CD4-positive, alpha-beta T cell (primary cell): ENCODE data around the gene TTC9B. TPM values are rescaled to one million over a fixed set of nuclear protein-coding genes. Genes with fewer than 3 reads are reported as not detected.

Source experiments
- ATAC-seq: fragments of 200-7000 bp; cut with Tn5 transposase; one replicate; pipeline ENCODE4 v1.10.0; 2022; ENCODE audit warnings: mild to moderate bottlenecking; ENCODE audit not compliant: poor library complexity
- CTCF ChIA-PET: fragments of 350-600 bp; sonication (Branson Sonifier 250); formaldehyde crosslinking; loops from one replicate; lab custom pipeline; 2021; ENCODE audit warnings: antibody characterized with exemption, inconsistent platforms; lab: Charles Lee
- POLR2A ChIA-PET: fragments of 350-600 bp; sonication (Branson Sonifier 250); formaldehyde crosslinking; loops from one replicate; lab custom pipeline; 2021; ENCODE audit warnings: antibody characterized with exemption, inconsistent platforms; lab: Charles Lee
- DNase-seq, 14 experiments: peaks; one replicate each; pipeline ENCODE4 v3.0.0-alpha.2; 2013 to 2020; ENCODE audit warnings: mixed read lengths in 2 of 14
- H3K27ac ChIP-seq, 2 donors: one replicate each; pipeline versions ENCODE4 v1.5.1 to v1.7.0; 2013; ENCODE audit warnings: low read length in 2 of 2, low read depth in 1 of 2, mild to moderate bottlenecking in 1 of 2
- H3K27me3 ChIP-seq, 2 experiments: 1 replicate in 1 of 2; 2 replicates in 1 of 2; pipeline versions ENCODE4 v1.6.1 to v1.7.0; 2013; ENCODE audit warnings: low read length in 2 of 2, control low read depth in 1 of 2, mild to moderate bottlenecking in 1 of 2, moderate library complexity in 1 of 2; ENCODE audit not compliant: insufficient read depth in 2 of 2, control insufficient read depth in 1 of 2
- H3K36me3 ChIP-seq: one replicate; pipeline ENCODE4 v1.6.1; 2013; ENCODE audit warnings: low read length, control low read depth; ENCODE audit not compliant: insufficient read depth
- H3K4me1 ChIP-seq: one replicate; pipeline ENCODE4 v1.6.1; 2013; ENCODE audit warnings: low read length, control low read depth; ENCODE audit not compliant: insufficient read depth
- H3K4me3 ChIP-seq: one replicate; pipeline ENCODE4 v1.5.1; 2013; ENCODE audit warnings: mild to moderate bottlenecking, low read length, moderate library complexity
- H3K9me3 ChIP-seq, 2 experiments: 1 replicate in 1 of 2; 2 replicates in 1 of 2; pipeline versions ENCODE4 v1.6.1 to v1.7.0; 2013; ENCODE audit warnings: low read length in 2 of 2, mild to moderate bottlenecking in 2 of 2, control low read depth in 1 of 2, moderate library complexity in 1 of 2; ENCODE audit not compliant: control insufficient read depth in 1 of 2, insufficient read depth in 1 of 2
- H3K27ac Mint-ChIP-seq: one replicate; pipeline ENCODE4 v1.8.0; 2020; ENCODE audit warnings: mixed read lengths
- H3K27me3 Mint-ChIP-seq: one replicate; pipeline ENCODE4 v1.8.0; 2021; ENCODE audit warnings: mixed read lengths
- H3K36me3 Mint-ChIP-seq: one replicate; pipeline ENCODE4 v1.8.0; 2021; ENCODE audit warnings: low read depth, mixed read lengths
- H3K4me1 Mint-ChIP-seq: one replicate; pipeline ENCODE4 v1.8.0; 2021; ENCODE audit warnings: low read depth, mixed read lengths
- H3K4me3 Mint-ChIP-seq: one replicate; pipeline ENCODE4 v1.8.0; 2020; ENCODE audit warnings: mild to moderate bottlenecking, mixed read lengths
- H3K9me3 Mint-ChIP-seq: one replicate; pipeline ENCODE4 v1.8.0; 2020; ENCODE audit warnings: mixed read lengths
- intact Hi-C, 2 experiments: fragments of 100-400 bp; cut with DNase I in 1 of 2; cut with micrococcal nuclease in 1 of 2; formaldehyde crosslinking; loops; one replicate each; pipeline versions ENCODE4 v1.15.1 to v1.9.0; 2023 to 2025; cut with DNase I, micrococcal nuclease
- total RNA-seq, 174 experiments: library from RNA in 2 of 174; stranded (reverse) in 2 of 174; gene quantifications; one replicate each; pipeline ENCODE4 v1.2.3 and lab custom pipeline; 2021 to 2026
- TF ChIP-seq, protein P1 (sequence below): fragments of 200-600 bp; IDR thresholded peaks from one replicate; pipeline ENCODE4 v1.8.0; 2022; ENCODE audit warnings: antibody characterized with exemption, mild to moderate bottlenecking

Gene TTC9B
- total RNA-seq, 2 experiments from 2014 or later = not detected

DNA sequence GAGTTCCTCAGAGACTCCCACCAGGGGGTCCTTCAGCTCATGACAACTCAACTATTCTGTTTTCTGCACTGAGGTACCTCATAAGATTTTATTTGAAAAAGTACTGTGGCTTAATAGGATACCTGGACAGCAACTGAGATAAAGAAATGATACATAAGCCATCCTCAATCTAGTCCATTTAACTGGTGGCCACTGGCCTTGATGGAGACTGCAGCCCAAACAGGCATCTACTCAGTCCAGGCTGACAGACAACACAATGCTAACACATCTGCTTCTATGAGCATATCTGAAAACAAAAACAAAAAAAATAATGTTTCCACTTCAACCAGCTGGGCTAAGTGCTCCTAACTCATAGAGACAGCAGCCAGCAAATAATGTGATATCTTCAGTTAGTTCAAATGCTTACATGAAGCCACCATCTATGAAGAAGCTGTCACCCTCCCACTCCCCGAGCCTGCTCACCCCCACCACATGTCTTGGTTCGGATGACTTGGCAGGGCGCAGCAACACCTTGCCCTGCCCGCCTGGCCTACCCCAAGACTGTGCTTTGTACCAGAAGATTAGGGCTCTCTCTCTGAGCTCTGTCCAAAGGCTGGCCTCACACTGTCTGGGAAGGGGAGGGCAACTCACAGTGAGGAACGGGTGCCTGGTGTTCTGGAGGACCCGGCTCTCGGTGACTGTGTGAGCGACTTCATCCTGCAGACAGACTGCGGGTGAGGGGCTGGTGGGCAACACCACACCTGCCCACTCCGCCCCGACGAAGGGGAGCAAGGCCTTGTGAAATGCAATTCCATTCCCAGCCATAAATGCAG, 21.4 kb upstream of the TTC9B start:
- Mint-ChIP-seq H3K27me3 (no peaks in the 10 kb centered on the region), H3K36me3 (peaks cover 81% of the 10 kb centered on the region), H3K27ac (no peak overlapping the region), H3K4me1 (no peaks in the 10 kb centered on the region), H3K4me3 (no peak overlapping the region), H3K9me3 (no peaks in the 10 kb centered on the region)
- ChIA-PET CTCF (no interaction called here), POLR2A (no interaction called here)
- DNase-seq = no peak
- Histone ChIP-seq H3K4me3 (no peak overlapping the region), H3K4me1 (no peaks in the 10 kb centered on the region), H3K9me3 (no peaks in the 10 kb centered on the region), H3K27ac (no peak overlapping the region), H3K36me3 (peaks cover 77% of the 10 kb centered on the region), H3K27me3 (no peaks in the 10 kb centered on the region)
- ATAC-seq = no peak
- intact Hi-C loops = no loop called here
- TF ChIP-seq, protein P1, sequence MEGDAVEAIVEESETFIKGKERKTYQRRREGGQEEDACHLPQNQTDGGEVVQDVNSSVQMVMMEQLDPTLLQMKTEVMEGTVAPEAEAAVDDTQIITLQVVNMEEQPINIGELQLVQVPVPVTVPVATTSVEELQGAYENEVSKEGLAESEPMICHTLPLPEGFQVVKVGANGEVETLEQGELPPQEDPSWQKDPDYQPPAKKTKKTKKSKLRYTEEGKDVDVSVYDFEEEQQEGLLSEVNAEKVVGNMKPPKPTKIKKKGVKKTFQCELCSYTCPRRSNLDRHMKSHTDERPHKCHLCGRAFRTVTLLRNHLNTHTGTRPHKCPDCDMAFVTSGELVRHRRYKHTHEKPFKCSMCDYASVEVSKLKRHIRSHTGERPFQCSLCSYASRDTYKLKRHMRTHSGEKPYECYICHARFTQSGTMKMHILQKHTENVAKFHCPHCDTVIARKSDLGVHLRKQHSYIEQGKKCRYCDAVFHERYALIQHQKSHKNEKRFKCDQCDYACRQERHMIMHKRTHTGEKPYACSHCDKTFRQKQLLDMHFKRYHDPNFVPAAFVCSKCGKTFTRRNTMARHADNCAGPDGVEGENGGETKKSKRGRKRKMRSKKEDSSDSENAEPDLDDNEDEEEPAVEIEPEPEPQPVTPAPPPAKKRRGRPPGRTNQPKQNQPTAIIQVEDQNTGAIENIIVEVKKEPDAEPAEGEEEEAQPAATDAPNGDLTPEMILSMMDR = no peak

DNA sequence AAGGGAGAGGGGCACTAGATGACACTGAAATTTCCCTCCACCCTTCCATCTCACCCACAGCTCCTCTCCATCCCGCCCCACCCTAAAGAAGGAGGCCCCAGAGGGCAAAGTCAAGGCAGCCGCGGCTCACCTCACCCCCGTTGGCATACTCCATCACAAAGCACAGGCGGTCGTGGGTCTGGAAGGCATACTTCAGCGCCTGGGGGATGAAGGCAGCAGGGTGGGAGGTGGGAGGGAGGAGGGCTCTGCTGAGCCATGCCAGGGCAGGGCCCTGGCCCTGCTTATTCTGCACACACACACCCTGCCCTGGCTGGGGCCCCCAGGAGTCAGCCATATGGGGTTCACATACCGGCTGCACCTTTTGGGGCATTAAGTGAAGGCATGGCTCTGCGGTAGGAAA, 20.6 kb upstream of the TTC9B start:
- Histone ChIP-seq H3K4me1 (no peaks in the 10 kb centered on the region), H3K36me3 (peaks cover 78% of the 10 kb centered on the region), H3K27me3 (no peaks in the 10 kb centered on the region), H3K9me3 (no peaks in the 10 kb centered on the region), H3K4me3 (no peak overlapping the region), H3K27ac (no peak overlapping the region)
- TF ChIP-seq, protein P1 = no peak
- Mint-ChIP-seq H3K9me3 (no peaks in the 10 kb centered on the region), H3K27me3 (no peaks in the 10 kb centered on the region), H3K4me3 (no peak overlapping the region), H3K4me1 (no peaks in the 10 kb centered on the region), H3K36me3 (peaks cover 83% of the 10 kb centered on the region), H3K27ac (no peak overlapping the region)
- DNase-seq (no peak), ATAC-seq (no peak)
- ChIA-PET CTCF (no interaction called here), POLR2A (no interaction called here)
- intact Hi-C loops = no loop called here

DNA sequence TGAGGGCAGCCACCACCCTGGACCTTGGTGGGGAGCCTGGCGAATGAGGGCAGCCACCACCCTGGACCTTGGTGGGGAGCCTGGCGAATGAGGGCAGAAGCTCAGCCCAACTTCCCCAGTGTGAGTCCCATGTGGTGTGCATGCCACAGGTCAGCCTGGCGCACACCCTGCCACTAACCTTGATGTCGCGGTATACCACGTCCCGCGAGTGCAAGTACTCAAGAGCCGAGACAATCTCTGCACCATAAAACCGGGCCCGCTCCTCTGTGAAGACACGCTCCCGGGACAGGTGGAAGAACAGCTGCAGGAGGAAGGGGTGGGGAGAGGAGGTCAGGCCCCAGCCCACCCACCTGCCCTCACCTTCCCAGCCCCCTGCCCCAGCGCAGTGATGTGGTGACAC, 19.6 kb upstream of the TTC9B start:
- Histone ChIP-seq H3K36me3 (peaks cover 85% of the 10 kb centered on the region), H3K27ac (no peak overlapping the region), H3K4me3 (no peak overlapping the region), H3K4me1 (no peaks in the 10 kb centered on the region), H3K9me3 (no peaks in the 10 kb centered on the region), H3K27me3 (no peaks in the 10 kb centered on the region)
- ATAC-seq = no peak
- no peak overlapping the region for H3K27ac Mint-ChIP-seq
- no peak overlapping the region for H3K4me3 Mint-ChIP-seq
- POLR2A ChIA-PET = no interaction called here
- DNase-seq = no peak
- CTCF ChIA-PET = no interaction called here
- H3K36me3 Mint-ChIP-seq = peaks cover 85% of the 10 kb centered on the region
- no peaks in the 10 kb centered on the region for H3K4me1 Mint-ChIP-seq
- no peaks in the 10 kb centered on the region for H3K9me3 Mint-ChIP-seq
- intact Hi-C loops = no loop called here
- TF ChIP-seq, protein P1 = no peak
- no peaks in the 10 kb centered on the region for H3K27me3 Mint-ChIP-seq
